Caco-2 (cell line): ENCODE measurements around the gene ARX. TPM values are rescaled to one million over a fixed set of nuclear protein-coding genes. Genes with fewer than 3 reads are reported as not detected.

ENCODE experiments used
- BruUV-seq: library from RNA; stranded (reverse); fragments of 400-500 nt; replicated peaks from 2 replicates; lab custom pipeline; 2021; lab: Mats Ljungman, UMichigan
- CTCF ChIA-PET: fragments of 300-600 bp; sonication (Branson Sonifier 250); formaldehyde crosslinking; loops from one replicate; lab custom pipeline; 2022; ENCODE audit warnings: antibody characterized with exemption; lab: Charles Lee
- POLR2A ChIA-PET: fragments of 300-600 bp; sonication (Branson Sonifier 250); formaldehyde crosslinking; loops from one replicate; lab custom pipeline; 2022; ENCODE audit warnings: antibody characterized with exemption; lab: Charles Lee
- DNase-seq, 2 experiments: peaks; one replicate each; pipeline versions ENCODE4 v3.0.0 to v3.0.0-alpha.2; 2020 to 2022
- H3K27me3 ChIP-seq: replicated peaks from 2 replicates; pipeline ENCODE4 v1.6.0; 2011; ENCODE audit warnings: low read length; ENCODE audit not compliant: control insufficient read depth, insufficient read depth
- H3K36me3 ChIP-seq: 2 replicates; pipeline ENCODE4 v1.5.1; 2011; ENCODE audit warnings: low read length; ENCODE audit not compliant: control insufficient read depth, insufficient read depth
- H3K4me1 ChIP-seq: fragments of 250-450 bp; sonication (Bioruptor Pico); 2 replicates; pipeline ENCODE4 v1.5.1; 2020; ENCODE audit warnings: mild to moderate bottlenecking
- H3K4me3 ChIP-seq: 2 replicates; pipeline ENCODE4 v1.5.1; 2011; ENCODE audit warnings: low read depth, mild to moderate bottlenecking, control low read depth, low read length
- H3K9me3 ChIP-seq: fragments of 250-450 bp; sonication (Bioruptor Pico); 2 replicates; pipeline ENCODE4 v1.5.1; 2020; ENCODE audit warnings: mild to moderate bottlenecking, moderate library complexity
- H3K27ac Mint-ChIP-seq: one replicate; pipeline ENCODE4 v1.8.0; 2022; ENCODE audit warnings: mixed read lengths; ENCODE audit not compliant: unreplicated experiment
- H3K27me3 Mint-ChIP-seq: one replicate; pipeline ENCODE4 v1.8.0; 2022; ENCODE audit warnings: mixed read lengths; ENCODE audit not compliant: insufficient read depth, unreplicated experiment
- H3K36me3 Mint-ChIP-seq: one replicate; pipeline ENCODE4 v1.8.0; 2022; ENCODE audit warnings: mild to moderate bottlenecking, mixed read lengths; ENCODE audit not compliant: insufficient read depth, unreplicated experiment
- H3K4me1 Mint-ChIP-seq: one replicate; pipeline ENCODE4 v1.8.0; 2022; ENCODE audit warnings: low read depth, mixed read lengths; ENCODE audit not compliant: unreplicated experiment
- H3K4me3 Mint-ChIP-seq: one replicate; pipeline ENCODE4 v1.8.0; 2022; ENCODE audit warnings: mild to moderate bottlenecking, moderate library complexity, mixed read lengths; ENCODE audit not compliant: unreplicated experiment
- H3K9me3 Mint-ChIP-seq: one replicate; pipeline ENCODE4 v1.8.0; 2022; ENCODE audit warnings: mixed read lengths; ENCODE audit not compliant: unreplicated experiment
- CTCF ChIP-seq, 2 experiments: fragments of 200-600 bp in 1 of 2; IDR thresholded peaks; 1 replicate in 1 of 2; 2 replicates in 1 of 2; pipeline versions ENCODE4 v1.5.1 to v1.8.0; 2011 to 2022; ENCODE audit warnings: antibody characterized with exemption in 1 of 2, control low read depth in 1 of 2, inconsistent platforms in 1 of 2, low read depth in 1 of 2, low read length in 1 of 2, mild to moderate bottlenecking in 1 of 2, moderate library complexity in 1 of 2; ENCODE audit not compliant: insufficient read depth in 1 of 2, severe bottlenecking in 1 of 2, unreplicated experiment in 1 of 2
- intact Hi-C: fragments of 100-400 bp; cut with micrococcal nuclease; formaldehyde crosslinking; loops from one replicate; pipeline ENCODE4 v1.10.0; 2022; ENCODE audit not compliant: unreplicated experiment
- total RNA-seq: library from RNA; stranded (reverse); gene quantifications from 2 replicates; pipeline ENCODE4 v1.2.3, GENCODE V29; 2022

ARX gene
- total RNA-seq, 1 experiment from 2014 or later = 0.52 TPM

- DNase-seq = no peak
- Histone ChIP-seq H3K9me3 (no peaks in the 10 kb centered on the region), H3K27me3 (no peaks in the 10 kb centered on the region), H3K36me3 (no peaks in the 10 kb centered on the region), H3K4me3 (no peak overlapping the region), H3K4me1 (no peaks in the 10 kb centered on the region)
- peaks cover 12% of the 10 kb centered on the region for H3K36me3 Mint-ChIP-seq
- no TSS peak for BruUV-seq
- H3K4me1 Mint-ChIP-seq = no peaks in the 10 kb centered on the region
- H3K4me3 Mint-ChIP-seq = no peak overlapping the region
- CTCF ChIA-PET = no interaction called here
- no peaks in the 10 kb centered on the region for H3K27me3 Mint-ChIP-seq
- no peak for TF ChIP-seq CTCF (IDR thresholded peaks at IDR 0.05; ENCODE audit: insufficient read depth in 1 of 2, low read depth in 1 of 2, low read length in 1 of 2, severe bottlenecking in 1 of 2, unreplicated experiment in 1 of 2)
- no peak overlapping the region for H3K27ac Mint-ChIP-seq
- POLR2A ChIA-PET = no interaction called here
- intact Hi-C loops = no loop called here
- H3K9me3 Mint-ChIP-seq = no peaks in the 10 kb centered on the region
Measured at GRCh38 chrX:24988314-24988713, 27.5 kb downstream of the ARX start.

- Histone ChIP-seq H3K9me3 (no peaks in the 10 kb centered on the region), H3K27me3 (no peaks in the 10 kb centered on the region), H3K36me3 (no peaks in the 10 kb centered on the region), H3K4me1 (no peaks in the 10 kb centered on the region), H3K4me3 (no peak overlapping the region)
- no peak overlapping the region for H3K27ac Mint-ChIP-seq
- no peaks in the 10 kb centered on the region for H3K27me3 Mint-ChIP-seq
- intact Hi-C loops = no loop called here
- CTCF ChIA-PET = no interaction called here
- no peak overlapping the region for H3K4me3 Mint-ChIP-seq
- TF ChIP-seq CTCF (IDR thresholded peaks at IDR 0.05; ENCODE audit: insufficient read depth in 1 of 2, low read depth in 1 of 2, low read length in 1 of 2, severe bottlenecking in 1 of 2, unreplicated experiment in 1 of 2) = no peak
- H3K4me1 Mint-ChIP-seq = no peaks in the 10 kb centered on the region
- DNase-seq = no peak
- peaks cover 12% of the 10 kb centered on the region for H3K36me3 Mint-ChIP-seq
- BruUV-seq = no TSS peak
- POLR2A ChIA-PET = interaction anchor here (0.6 kb wide), 1 partner anchor 54 kb away, joined by 3 read pairs; no protein-coding TSS in a partner anchor
- no peaks in the 10 kb centered on the region for H3K9me3 Mint-ChIP-seq
Measured at GRCh38 chrX:24987731-24988130, 28.0 kb downstream of the ARX start.

GRCh38 chrX:24985120-24985519 is 30.6 kb downstream of the ARX start:
- no peak for DNase-seq
- no peak for TF ChIP-seq CTCF (IDR thresholded peaks at IDR 0.05; ENCODE audit: insufficient read depth in 1 of 2, low read depth in 1 of 2, low read length in 1 of 2, severe bottlenecking in 1 of 2, unreplicated experiment in 1 of 2)
- Histone ChIP-seq H3K4me1 (no peaks in the 10 kb centered on the region), H3K27me3 (no peaks in the 10 kb centered on the region), H3K4me3 (no peak overlapping the region), H3K9me3 (no peaks in the 10 kb centered on the region), H3K36me3 (no peaks in the 10 kb centered on the region)
- Mint-ChIP-seq H3K4me1 (no peaks in the 10 kb centered on the region), H3K27ac (no peak overlapping the region), H3K27me3 (no peaks in the 10 kb centered on the region), H3K4me3 (no peak overlapping the region), H3K9me3 (no peaks in the 10 kb centered on the region), H3K36me3 (peaks cover 5% of the 10 kb centered on the region)
- no TSS peak for BruUV-seq
- ChIA-PET POLR2A (no interaction called here), CTCF (no interaction called here)
- intact Hi-C loops = no loop called here
